Neural crest cell (in vitro differentiated cells): ENCODE data around the gene MAP4K2. TPM values are rescaled to one million over a fixed set of nuclear protein-coding genes. Genes with fewer than 3 reads are reported as not detected.
A peak's percentile ranks its signal among the peaks of the same experiment; 100 is the strongest.

Source experiments
- DNase-seq: peaks from one replicate; pipeline ENCODE4 v3.0.0; 2021; ENCODE audit warnings: low read depth, mixed read lengths, low spot score
- H3K27ac Mint-ChIP-seq: one replicate; pipeline ENCODE4 v1.8.0; 2021; ENCODE audit warnings: mild to moderate bottlenecking, mixed read lengths; ENCODE audit not compliant: unreplicated experiment
- H3K27me3 Mint-ChIP-seq: 2 replicates; pipeline ENCODE4 v1.8.0; 2021; ENCODE audit warnings: low read depth, mild to moderate bottlenecking, mixed read lengths
- H3K36me3 Mint-ChIP-seq: 2 replicates; pipeline ENCODE4 v1.8.0; 2021; ENCODE audit warnings: low read depth, mild to moderate bottlenecking, mixed read lengths
- H3K4me1 Mint-ChIP-seq: 2 replicates; pipeline ENCODE4 v1.8.0; 2021; ENCODE audit warnings: mixed read lengths
- H3K4me3 Mint-ChIP-seq: one replicate; pipeline ENCODE4 v1.8.0; 2021; ENCODE audit warnings: mild to moderate bottlenecking, mixed read lengths
- H3K9me3 Mint-ChIP-seq: 2 replicates; pipeline ENCODE4 v1.8.0; 2021; ENCODE audit warnings: mixed read lengths
- total RNA-seq: library from RNA; stranded (reverse); gene quantifications from 2 replicates; pipeline ENCODE4 v1.2.1, GENCODE V29; 2021
- TF ChIP-seq, protein P1 (sequence below): fragments of 200-600 bp; sonication (generic); conservative IDR thresholded peaks from 2 replicates; pipeline ENCODE4 v1.5.0; 2021; ENCODE audit warnings: antibody characterized with exemption, mild to moderate bottlenecking

Gene MAP4K2
- total RNA-seq, 1 donor from 2014 or later, result 14.6 TPM

DNA sequence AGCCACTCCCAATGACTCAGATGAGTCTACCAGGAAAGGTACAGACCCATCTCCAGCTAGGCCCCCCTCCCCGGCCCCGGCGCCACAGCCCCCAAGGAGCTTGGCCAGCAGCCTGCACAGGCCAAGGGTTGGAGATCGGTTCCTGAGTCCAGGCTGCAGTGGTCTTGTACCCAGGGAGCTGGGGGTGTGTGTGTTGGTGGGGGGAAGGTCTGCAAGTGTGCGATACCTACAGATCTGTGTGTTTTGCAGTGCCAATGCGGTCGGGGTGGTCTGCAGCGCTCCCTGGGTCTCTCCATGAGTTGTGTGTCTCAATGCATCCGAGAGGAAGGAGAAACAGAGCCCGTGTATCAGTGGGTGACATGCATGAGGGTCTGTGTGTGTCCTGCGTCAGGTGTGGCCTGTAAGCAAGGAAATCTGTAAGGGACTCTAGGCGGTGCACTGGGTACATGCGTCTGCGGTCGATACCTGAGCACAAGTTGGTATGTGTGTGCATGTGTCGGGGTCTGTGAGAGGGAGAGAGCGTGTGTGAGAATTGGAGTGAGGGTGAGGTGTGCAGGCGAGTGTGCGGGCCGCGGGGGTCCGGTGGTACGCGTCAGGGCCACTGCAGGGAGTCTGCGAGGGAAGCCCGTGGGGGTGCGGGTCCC is 40.8 kb upstream of the MAP4K2 start:
- Mint-ChIP-seq H3K27me3 (peaks cover 20% of the 10 kb centered on the region), H3K9me3 (no peaks in the 10 kb centered on the region), H3K4me3 (peak overlapping the region; percentile 72), H3K36me3 (no peaks in the 10 kb centered on the region), H3K4me1 (peaks cover 9% of the 10 kb centered on the region), H3K27ac (no peak overlapping the region)
- TF ChIP-seq, protein P1, sequence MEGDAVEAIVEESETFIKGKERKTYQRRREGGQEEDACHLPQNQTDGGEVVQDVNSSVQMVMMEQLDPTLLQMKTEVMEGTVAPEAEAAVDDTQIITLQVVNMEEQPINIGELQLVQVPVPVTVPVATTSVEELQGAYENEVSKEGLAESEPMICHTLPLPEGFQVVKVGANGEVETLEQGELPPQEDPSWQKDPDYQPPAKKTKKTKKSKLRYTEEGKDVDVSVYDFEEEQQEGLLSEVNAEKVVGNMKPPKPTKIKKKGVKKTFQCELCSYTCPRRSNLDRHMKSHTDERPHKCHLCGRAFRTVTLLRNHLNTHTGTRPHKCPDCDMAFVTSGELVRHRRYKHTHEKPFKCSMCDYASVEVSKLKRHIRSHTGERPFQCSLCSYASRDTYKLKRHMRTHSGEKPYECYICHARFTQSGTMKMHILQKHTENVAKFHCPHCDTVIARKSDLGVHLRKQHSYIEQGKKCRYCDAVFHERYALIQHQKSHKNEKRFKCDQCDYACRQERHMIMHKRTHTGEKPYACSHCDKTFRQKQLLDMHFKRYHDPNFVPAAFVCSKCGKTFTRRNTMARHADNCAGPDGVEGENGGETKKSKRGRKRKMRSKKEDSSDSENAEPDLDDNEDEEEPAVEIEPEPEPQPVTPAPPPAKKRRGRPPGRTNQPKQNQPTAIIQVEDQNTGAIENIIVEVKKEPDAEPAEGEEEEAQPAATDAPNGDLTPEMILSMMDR, result no peak
- no peak for DNase-seq

DNA sequence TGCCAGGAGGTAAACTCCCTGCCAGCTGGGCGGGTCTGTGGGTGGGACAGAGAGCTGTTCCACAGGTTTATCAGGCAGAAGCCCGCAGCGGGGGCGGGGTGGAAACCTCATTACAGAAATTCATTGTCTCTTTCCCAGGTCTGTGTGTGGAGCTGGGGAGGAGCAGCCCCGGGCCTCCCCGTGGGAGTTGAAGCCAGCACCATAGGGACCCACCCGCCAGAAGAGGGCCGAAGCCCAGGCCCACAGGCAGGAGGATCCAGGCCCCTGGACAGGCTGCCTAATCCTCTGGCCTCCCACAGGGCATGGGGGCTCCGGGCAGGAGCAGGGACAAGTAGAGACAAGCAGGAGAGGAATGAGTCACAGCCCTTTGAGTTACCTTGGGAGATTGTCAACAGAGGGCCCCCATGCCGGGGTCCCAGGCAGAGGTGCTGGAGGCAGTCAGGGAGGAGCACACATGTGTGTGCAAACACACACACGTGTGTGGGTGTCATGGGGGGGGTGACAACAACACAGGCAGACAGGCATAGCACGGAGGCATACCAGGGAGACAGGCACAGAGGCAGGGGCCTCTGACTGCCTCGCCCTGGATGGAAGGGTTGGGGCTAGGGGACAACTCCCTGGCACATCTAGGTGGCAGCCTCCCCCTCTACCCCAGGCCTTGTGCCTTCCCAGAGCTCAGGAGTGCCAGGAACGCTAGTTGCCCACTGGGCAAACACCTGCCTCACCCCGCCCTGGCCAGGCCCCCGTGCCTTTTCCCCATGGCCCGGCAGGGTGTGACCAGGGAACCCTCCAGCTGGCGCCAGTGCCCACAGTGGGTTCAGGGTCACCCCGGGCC is 40.1 kb upstream of the MAP4K2 start:
- Mint-ChIP-seq H3K9me3 (no peaks in the 10 kb centered on the region), H3K27ac (peak overlapping the region; percentile 71), H3K4me1 (peaks cover 9% of the 10 kb centered on the region), H3K4me3 (peak overlapping the region; percentile 34), H3K36me3 (no peaks in the 10 kb centered on the region), H3K27me3 (peaks cover 20% of the 10 kb centered on the region)
- TF ChIP-seq, protein P1, result no peak
- no peak for DNase-seq

DNA sequence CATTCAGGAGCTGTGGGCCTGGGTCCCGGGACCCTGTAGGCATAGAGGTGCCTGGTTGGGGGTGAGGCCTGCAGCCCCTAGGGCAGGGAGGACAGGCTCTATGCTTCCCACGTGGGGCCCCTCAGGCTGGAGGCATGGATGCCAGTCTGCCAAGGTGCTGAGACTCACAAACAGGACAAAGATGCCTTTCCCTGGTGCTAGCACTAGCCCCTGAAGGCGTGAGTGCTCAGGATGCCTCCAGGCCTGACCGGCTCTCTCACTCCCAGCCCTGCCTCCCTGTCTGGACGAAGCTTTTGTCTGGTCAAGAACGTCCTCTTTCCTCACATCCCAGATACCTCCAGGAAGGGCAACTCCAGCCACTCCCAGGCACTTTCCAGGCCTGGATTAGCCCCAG is 39.3 kb upstream of the MAP4K2 start:
- Mint-ChIP-seq H3K27ac (no peak overlapping the region), H3K4me3 (no peak overlapping the region), H3K4me1 (peaks cover 9% of the 10 kb centered on the region), H3K27me3 (peaks cover 20% of the 10 kb centered on the region), H3K36me3 (no peaks in the 10 kb centered on the region), H3K9me3 (no peaks in the 10 kb centered on the region)
- DNase-seq, result no peak
- TF ChIP-seq, protein P1, result no peak

DNA sequence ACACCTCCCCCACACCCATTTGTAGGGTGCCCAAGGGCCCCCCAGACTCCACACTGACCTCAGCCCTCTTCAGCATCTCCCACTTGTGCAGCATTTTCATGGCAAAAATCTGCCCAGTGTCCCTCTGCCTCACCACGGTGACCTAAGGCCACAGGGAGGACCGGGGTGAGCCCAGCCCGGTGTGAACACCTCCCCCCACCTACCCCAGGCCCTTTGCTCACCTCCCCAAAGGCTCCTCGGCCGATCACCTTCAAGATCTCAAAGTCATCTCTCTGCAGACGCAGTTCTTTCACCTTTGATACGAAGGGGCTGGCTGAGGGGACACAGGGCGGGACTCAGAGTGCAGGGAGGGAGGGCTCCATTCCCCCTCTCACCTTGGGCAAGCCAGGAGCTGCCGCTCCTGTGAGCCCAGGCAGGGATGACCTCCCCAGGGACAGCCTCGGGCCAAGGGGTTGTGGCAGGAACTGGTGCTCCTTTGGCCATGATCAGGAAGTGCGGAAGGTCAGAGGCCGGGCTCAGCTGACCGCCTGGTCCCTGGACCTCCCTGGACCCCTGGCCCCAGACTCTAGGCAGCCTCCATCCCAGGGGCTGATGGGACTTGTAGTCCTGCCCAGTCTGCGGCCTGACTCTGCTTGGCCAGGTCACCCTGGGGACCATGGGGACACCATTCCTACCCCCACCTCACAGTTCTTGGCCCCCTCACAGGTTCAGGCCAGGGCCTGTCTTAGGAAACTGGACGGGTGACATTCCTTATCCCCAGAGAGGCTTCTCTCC is 38.8 kb upstream of the MAP4K2 start:
- H3K9me3 Mint-ChIP-seq, result no peaks in the 10 kb centered on the region
- no peaks in the 10 kb centered on the region for H3K36me3 Mint-ChIP-seq
- H3K27ac Mint-ChIP-seq, result peak overlapping the region; percentile 27
- TF ChIP-seq, protein P1, result no peak
- H3K27me3 Mint-ChIP-seq, result peaks cover 17% of the 10 kb centered on the region
- H3K4me1 Mint-ChIP-seq, result peaks cover 9% of the 10 kb centered on the region
- no peak for DNase-seq
- H3K4me3 Mint-ChIP-seq, result no peak overlapping the region

DNA sequence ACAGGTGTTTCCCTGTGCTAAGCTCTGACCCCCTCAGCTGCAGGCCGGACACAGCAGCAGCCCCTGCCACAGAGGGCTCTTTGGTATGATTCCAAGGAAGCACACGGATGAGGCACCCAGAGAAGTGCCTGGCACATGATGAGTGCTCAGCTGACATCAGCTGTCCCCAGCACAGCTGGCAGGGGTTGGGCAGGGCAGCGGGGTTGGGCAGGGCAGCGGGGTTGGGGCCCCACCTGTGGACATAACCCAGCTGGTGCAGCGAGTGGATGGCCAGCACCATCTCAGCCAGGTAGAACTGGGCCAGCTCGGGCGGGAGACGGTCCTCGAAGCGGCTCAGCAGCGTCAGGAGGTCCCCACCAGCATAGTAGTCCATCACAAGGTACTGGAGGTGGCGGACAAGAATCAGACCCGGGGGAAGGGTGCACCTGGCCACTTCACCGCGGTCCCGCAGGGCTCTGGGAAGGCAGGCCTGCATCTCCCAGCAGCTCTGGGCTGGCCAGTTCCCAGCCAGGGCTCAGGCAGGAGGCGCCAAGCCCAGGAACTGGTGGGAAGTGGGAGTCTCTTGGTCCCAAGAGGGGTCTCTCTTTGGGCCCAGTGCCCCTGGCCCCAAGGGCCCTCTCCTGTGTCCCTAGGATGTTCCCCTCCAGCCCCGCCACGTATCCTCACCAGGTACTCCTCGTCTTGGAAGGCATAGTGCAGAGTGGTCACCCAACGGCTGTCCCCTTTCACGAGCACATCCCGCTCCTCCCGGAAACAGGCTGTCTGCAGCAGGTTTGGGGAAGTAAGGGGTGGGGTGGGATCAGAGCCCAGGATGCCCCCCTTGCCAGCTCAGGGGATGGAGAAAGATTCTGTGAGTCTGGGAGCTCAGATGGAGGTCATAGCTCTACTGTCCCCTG is 37.1 kb upstream of the MAP4K2 start:
- TF ChIP-seq, protein P1, result no peak
- DNase-seq, result no peak
- H3K4me3 Mint-ChIP-seq, result no peak overlapping the region
- H3K27ac Mint-ChIP-seq, result no peak overlapping the region
- H3K9me3 Mint-ChIP-seq, result no peaks in the 10 kb centered on the region
- peaks cover 13% of the 10 kb centered on the region for H3K27me3 Mint-ChIP-seq
- no peaks in the 10 kb centered on the region for H3K36me3 Mint-ChIP-seq
- H3K4me1 Mint-ChIP-seq, result peaks cover 9% of the 10 kb centered on the region
